NCI-H146 (cell line): ENCODE results near the gene PDCD1LG2.
"Not testable (repeated sequence)": the region's sequence is repeated elsewhere in the genome, so short reads cannot be mapped to it uniquely, and the experiment has no call there.

Experiments
- DNase-seq: peaks from one replicate; lab custom pipeline; 2025; lab: John Stamatoyannopoulos, UW

PDCD1LG2 gene

DNA sequence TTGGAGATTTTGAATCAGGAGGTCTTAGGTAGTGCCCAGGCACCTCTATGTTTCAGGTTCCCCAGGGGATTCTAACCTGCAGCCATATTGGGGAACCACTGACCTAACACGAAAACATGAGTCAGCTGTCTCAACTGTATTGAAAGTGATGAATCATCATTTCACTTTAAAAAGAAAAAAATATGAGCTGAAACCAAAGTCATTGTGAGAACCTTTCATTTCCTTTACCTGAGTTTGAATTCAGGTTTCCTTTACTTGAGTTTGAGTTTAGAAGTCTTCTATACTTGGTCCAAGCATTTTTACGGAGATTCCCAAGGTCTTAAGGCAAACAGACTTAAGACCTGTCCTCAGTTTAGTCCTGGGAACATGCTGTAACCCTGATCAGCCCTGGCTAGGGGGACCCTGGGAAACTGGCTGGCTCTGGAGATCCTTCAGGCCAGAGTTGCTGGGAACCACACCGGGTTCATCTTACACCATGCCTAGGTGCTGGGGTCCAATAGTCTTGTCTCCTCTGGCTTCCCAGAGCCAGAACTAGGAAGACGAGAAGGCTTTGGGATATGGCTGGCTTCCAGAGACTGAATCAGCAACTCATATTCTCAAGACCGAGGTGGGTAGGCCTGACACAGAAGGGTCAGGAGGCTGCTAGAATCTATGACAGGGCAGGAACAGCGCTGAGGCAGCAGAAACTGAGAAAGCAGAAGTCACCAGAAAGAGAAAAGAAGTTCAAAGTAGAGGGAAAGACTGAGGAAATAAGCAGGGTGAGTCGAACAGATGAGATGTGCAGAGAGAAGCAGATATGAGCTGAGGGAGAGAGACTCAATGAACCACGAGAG, 16.4 kb upstream of the PDCD1LG2 start:
- DNase-seq, result no peak

DNA sequence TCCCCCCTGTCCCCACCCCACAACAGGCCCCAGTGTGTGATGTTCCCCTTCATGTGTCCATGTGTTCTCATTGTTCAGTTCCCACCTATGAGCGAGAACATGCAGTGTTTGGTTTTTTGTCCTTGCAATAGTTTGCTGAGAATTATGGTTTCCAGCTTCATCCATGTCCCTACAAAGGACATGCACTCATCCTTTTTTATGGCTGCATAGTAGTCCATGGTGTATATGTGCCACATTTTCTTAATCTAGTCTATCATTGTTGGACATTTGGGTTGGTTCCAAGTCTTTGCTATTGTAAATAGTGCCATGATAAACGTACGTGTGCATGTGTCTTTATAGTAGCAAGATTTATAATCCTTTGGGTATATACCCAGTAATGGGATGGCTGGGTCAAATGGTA, 15.6 kb upstream of the PDCD1LG2 start:
- DNase-seq, result not testable (repeated sequence)

DNA sequence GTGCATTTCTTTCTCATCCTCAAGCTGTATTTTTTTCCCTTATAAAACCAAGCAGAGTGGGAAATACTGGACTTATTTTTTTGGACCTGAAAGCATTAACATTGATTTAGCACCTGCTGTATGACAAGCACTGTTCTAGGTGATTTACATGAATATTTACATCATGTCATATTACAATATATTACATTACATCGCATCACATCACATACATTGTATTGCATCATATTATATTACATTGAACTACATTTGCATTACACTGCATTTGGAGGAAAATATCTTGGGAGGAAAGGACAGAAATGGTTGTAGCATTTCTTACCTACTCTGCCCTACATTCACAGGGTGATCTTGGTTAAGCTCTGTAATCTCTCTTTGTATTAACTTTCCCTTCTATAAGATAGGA, 11.2 kb upstream of the PDCD1LG2 start:
- no peak for DNase-seq

DNA sequence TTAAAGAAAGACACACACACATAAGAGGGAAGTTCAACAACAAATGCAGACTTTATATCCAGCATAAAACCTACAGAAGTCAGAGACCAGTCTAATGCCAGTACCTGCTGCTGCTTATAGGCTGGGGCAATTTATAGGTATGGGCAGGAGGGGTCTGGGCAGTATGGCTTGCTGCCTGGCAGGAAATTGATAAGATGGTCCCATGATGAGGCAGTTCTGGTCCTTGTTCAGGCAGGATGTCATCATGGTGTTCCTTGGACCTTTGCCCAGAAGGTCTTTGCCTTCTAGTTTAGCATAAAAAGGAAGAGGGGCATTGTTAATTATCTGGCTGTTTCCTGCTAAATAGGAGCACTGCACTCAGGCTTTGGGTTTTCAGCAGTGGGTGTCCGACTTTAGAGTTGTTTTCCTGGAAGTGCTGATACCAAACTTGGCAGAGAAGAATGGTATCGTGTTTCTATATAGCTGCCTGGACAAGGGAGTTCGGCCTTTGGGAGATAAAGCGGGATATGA, 10.4 kb upstream of the PDCD1LG2 start:
- DNase-seq, result no peak

DNA sequence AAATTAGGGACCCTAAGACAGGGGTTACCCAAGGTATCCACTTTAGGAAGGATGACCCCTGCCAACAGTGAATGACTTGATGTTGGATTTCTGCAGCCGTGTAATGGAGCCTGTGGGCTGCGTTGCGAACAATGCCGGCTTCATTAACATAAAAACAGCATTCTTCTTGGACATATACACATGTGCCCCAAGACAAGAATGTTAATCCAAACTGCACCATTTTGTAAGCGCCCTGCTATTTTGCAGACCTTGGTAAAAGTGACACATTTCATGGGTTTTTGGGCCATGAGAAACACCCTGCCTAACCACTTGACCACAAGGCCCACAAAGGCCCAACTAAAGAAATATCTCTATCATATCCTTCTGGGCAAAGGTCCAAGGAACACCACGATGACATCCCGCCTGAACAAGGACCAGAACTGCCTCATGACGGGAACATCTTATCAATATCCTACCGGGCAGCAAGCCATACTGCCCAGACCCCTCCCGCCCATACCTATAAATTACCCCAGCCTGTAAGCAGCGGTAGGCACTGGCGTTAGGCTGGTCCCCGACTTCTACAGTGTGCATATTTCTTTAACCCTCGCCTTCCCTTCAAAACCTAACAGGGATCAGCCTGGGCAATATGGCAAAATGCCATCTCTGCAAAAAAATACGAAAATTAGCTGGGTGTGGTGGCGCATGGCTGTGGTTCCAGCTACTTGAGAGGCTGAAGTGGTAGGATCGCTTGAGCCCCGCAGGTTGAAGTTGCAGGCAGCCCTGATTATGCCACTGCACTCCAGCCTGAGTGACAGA, 9.7 kb upstream of the PDCD1LG2 start:
- no peak for DNase-seq

DNA sequence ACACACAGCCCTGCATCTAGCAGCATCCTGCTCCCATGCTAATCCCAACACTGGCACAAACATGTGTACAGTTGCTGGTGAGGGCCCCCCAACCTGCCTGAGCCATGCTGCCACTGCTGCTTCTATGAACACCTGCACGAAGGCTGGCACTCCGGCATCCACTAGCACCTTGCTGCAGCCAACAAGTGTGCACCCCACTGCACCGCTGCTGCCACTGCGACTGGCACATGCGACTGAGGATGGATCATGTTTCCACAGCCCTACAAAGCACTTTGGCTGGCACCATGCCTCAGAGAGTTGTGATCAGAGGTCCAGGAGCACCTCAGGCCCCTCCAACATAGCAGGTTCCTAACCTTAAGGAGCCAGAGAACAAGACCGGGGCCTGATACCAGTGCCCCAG, 7.8 kb upstream of the PDCD1LG2 start:
- DNase-seq, result no peak

DNA sequence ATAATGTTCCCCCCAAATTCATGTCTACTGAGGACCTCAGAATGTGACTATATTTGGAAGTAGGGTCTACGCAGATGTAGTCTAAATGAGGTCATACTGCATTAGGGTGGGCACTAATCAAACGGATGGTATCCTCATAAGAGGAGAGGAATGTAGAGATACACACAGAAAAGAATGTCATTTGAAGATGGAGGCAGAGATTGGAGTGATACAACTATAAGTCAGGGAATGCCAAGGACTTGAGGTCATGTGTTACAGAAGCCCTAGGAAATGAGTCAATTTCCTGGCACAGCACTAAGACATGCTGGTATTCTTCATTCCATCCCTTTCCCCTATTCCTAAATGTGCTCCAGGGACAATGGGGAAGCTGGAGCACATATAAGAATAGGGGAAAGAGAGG, 758 bp upstream of the PDCD1LG2 start:
- DNase-seq, result no peak

DNA sequence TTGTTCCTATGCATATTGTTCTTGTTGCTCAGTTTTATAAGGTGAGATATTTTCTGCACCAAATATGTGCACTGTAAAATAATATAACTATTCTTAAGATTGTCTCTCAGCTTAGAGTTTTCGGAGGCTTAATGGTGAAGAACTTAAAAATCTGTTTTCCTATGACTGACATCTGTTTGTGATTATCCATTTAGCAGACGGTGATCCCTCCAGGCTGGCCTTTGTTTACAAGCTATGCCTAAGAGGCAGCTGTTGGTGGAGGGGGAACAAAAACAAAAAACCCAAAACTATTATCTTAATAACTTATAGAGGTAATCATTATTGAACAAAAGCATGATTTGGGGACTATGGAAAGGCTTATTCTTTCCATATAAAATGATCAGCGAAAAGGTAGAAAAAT, 658 bp downstream of the PDCD1LG2 start:
- no peak for DNase-seq

DNA sequence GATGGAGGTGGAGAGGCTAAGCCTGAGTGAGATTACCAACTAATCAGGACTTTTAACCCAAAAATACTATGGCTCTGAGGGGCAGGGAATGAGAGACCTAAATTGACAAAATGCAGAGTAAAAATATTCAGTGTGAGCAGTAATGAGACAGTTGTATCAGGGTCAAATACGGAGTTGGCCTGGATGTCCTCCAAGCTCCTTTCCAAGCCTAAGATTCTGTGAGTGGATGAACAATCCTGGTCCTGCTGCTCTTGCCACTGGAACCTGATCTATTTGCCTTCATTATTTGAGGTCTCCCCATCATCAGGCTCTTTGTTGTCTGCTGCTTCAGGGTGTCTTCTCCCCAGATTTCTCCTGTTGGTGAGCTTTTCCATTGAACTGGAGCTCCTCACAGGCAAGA, 1.1 kb downstream of the PDCD1LG2 start:
- DNase-seq, result no peak

DNA sequence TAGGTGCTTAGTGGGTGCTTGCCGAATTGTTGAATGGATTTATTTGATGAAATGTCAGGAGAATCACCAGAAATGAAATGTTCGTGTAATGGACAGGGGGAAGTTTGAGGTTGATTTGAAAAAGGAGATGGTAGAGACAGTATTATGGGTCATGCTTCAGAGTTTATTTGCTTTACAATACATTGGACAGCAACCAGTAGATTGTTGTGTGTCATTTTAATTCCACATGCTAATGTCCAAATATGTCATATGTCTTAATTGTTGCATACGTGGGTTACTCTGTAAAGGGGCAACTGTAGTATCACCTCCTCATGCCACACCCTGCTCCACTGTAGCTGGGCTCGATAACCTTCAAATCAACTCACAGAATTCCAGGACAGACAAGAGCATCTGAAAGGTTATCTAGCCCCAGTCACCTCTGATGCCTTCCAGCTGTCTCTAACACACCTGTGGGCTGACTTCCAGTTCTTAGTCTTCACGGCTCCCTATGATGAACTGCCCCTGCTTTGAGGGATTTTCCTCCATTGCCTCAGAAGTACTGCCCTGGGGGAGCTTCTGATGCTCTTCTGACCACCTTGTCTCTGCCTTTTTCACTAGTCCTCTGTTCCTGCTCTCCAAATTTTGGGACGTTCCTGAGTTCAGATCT, 1.7 kb downstream of the PDCD1LG2 start:
- DNase-seq, result no peak

DNA sequence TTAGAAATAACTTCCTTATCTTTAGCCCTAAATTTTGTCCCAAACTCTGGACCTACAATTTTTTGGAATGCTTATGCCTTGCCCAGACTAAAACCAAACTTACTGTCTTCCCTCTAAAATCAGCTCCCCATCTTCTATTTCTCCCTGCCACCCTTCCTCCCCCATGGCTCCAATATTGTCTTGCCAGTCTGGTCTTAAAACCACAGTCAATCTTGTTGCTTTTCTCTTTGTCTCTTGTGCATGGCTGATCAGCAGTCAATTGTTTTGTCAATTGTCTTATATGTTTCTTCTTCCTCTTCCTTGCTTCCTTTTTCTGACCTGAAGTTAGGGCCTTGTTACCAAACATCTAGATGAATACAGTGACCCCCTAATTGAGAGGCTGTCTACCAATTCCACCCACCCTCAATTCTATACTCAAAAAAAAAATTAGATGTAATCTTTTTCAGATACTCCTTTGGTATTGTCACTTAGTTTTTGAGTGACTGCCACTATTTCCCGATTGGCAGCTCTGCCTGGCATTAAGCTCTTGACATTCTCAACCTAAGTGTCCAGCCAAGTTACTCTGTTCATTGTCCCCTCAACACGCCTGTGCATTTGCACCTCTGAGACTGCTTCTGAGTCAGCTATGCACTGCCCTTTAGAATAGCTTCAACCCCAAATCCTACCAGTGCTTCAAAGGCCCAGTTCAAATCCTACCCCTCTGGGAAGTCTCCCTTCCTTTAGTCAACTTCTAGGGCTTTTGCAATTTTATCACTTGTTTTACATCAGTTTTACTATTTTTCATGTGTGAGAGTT, 2.5 kb downstream of the PDCD1LG2 start:
- DNase-seq, result no peak

DNA sequence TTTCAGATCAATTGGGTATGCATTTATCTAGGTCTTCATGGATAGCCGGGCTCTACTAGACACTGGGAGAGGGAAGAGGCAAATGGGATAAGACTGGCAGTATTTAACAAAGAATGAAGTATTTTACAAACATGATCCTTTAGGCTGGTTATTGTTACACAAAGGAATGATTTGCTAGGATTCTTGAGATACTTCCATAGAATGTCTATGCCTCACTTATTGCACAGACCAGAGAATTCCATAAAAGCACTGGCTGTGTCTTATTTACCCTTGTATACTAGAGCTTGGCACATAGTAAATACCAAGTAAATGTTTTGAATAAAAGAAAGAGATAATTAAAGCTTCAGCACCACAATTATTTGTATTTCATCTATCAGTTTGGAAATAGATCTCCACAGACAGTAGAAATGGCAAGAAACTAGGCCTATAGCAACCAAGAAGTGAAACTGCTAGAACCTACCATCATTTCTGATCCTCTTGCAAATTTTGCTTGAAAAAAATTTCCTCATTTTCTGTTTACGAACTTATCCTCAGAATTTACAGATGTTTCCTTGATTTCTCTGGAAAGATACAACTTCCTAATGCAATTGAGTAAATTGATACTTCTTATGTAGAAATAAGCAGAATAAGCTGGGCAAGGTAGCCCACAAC, 3.8 kb downstream of the PDCD1LG2 start:
- DNase-seq, result no peak

DNA sequence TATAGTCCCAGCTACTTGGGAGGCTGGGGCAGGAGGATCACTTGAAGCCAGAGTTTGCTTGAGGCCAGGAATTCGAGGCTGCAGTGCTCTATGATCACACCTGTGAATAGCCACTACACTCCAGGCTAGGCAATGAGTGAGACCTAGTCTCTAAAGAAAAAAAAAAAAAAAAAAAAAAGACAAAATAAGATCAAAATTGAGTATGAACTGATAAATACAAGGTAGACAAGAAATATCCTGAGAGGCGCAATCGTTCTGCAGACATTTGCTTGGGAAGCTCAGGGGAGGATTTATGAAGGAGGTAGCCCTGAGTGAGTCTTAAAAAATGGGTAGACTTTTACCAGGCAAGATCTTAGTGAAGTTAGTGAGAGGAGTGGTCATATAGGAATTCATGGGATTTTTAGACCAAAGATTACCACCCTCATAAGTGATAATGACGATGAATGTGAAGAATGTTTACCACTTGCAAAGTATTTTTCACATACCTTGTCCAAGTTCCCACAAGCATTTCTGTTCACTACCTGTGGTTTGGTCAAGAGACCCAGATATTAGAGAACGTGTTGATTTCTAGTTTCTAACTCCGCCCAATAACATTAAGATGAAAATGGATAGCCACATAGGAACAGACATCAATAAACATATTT, 4.4 kb downstream of the PDCD1LG2 start:
- no peak for DNase-seq

DNA sequence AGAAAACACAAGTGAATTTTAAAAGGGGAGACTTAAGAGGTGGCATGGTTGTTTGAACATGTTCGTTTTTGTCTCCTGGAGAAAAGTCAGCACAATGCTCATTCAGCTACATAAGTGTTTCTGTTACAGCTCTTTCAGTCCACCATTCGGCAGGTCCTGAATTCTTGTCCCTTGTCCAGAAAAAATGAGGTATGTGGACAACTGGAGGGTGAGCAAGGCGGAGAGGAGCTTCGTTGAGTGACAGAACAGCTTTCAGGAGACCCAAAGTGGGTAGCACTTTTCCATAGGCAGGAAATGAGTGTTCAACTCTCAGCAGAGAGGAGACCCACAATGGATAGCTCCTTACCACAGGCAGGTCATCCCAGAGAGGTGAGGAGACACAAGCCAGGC, 4.9 kb downstream of the PDCD1LG2 start:
- no peak for DNase-seq

DNA sequence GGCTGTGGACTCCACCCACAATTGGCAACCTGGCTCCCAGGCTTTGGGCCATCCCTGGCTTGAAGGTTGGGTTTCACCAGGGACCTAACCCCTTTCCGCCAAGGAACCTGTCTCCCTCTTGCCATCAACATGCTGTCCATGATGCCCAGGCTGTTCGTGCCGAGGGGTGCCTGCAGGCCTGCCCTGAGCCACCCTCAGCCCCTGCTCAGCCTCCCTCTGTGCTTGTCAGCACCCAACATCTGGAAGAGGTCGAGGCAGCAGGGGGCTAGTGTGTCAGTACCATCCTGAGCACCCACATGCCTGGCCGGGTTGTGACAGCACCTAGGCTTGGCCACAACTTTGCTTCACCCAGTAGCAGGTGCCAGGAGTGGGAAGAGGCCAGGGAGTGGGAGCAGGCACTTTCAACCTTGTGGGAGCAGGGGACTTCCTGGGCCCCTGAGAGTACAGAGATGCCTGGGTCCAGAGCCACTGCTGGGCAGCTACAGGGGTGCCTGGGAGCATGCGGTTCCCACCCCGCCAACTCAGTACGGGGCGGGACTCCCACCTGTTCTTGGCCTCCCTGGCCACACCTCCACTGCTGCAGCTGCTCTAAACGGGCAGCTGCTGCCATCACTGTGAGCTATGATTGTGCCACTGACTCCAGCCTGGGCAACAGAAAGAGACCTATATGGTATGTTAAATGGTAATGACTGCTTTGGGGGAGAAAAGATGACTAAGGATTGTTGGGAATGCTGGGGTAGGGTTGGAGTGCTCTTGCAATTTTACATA, 6.3 kb downstream of the PDCD1LG2 start:
- DNase-seq, result no peak

DNA sequence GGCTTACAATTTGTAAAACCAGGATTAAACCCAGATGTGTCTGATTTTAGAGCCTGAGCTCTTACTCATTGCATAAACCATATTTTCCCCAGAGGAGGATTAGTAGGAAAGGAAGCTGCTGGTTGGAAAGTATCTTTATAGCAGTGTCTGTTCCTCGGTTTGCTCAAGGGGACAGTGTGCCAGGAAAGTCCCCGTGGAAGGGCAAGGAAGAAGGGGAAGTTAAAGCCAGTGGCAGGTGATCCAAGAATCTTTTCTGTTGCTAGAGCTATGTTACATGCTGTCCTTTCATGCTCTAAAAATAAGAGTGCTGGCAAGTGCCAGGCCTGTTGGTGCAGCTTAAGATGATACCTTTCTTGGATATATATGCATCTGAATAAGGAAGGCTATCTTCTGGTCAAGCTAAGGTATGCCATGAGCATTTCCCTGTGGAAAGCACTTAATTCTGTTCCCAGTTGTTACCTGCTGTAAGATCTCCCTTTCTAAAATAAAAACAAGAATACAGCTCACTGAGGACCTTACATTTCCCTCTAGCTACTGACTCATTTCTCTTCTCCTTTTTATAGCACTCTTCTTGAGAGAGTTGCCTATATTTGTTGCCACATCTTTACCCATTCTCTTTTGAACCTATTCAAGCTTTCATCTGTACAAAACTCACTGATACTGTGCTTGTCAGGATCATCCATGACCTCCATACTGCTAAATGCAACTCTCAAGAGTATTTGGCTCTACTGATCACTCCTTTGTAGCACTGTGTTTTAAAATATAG, 8.0 kb downstream of the PDCD1LG2 start:
- DNase-seq, result no peak

DNA sequence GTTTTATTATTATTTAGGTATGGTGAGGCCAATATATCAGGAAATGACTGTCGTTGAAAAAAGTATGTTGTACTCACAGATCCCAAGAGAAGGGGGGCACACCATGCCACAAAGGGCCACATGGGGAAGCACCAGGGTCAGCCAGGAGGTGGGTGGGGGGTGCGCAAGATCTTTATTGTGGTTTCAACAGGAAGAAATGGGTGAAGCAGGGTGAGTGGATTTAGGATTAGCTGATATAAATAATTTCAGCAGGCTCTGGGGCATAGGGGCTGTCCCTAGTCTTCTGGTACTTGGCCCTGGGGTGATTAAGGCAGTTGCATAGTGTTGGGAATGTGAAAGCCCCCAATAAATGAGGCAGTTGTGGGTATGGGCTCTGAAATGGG, 8.6 kb downstream of the PDCD1LG2 start:
- DNase-seq, result no peak

DNA sequence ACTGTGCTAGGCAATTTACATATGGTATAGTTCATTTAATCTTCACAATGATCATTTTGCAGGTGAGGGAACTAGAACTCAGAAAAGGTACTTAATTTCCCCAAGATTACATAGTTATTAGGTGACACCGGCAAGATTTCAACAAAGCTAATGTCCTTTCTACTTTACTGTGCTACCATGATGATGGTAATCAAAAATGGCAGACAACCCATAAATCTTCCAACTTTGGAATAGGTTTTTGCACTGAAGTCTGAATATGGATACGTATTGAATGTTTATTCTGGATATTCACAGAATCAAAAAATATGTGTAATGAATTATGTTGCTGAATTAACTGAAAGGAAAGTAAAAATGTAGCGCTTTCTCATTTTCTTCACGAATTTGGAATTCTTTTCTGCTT, 13.8 kb downstream of the PDCD1LG2 start:
- no peak for DNase-seq

DNA sequence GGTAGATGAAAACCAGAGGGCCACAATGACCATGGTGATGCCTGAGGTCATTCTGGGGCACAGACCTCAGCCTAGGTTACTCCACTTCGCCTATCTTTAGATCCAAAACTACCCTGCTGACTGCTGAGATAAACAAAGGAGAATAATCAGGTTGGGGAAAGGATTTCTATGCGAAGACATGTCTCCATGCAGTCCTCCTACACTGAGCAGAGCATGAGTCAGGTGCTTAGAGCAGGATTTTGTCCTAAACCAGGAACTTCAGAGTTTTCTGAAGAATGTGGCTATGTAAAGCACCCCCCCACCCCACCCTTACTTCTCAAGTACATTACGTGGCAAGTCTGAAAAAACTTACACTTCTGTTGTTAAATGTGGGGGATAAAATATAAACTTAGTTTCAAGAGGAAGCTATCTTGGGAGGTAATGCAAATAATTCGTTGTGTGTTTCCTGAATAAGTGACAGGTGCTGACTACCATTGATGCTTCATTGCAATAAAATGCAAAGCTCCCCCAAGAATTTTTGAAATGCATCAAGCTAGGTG, 19.4 kb downstream of the PDCD1LG2 start:
- DNase-seq, result no peak
